Measurements from ENCODE around the gene PARP3. TPM values are rescaled to one million over a fixed set of nuclear protein-coding genes. Genes with fewer than 3 reads are reported as not detected.
A peak's percentile ranks its signal among the peaks of the same experiment; 100 is the strongest.

Gene PARP3
- total RNA-seq, 4 donors from 2014 or later, result 32.1 to 50.8 (median 47.1) TPM

DNA sequence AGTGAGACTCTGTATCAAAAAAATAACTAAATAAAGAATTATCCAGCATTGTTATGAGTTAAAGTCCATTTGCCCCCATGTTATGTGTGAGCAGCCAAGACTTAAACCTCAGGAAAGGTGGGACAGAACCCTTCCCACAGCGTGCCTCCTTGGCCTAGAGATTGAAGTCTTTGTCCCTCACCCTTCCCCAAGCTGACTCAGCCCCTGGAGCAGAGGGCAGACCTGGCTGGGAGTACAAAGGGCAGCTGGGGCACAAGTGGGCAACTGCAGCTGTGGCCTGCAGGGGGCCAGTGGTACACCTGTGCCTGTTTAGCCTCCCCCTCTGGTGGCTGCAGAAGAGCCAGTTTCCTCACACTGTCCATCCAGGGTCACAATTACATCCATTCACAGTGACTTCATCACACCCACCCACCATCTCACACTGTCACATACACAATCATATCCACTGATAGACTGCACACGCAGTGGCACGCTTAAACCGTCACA is 40.2 kb downstream of the PARP3 start:
- intact Hi-C loops (cut with DNase I), result no loop called here
- TF ChIP-seq, protein P1, sequence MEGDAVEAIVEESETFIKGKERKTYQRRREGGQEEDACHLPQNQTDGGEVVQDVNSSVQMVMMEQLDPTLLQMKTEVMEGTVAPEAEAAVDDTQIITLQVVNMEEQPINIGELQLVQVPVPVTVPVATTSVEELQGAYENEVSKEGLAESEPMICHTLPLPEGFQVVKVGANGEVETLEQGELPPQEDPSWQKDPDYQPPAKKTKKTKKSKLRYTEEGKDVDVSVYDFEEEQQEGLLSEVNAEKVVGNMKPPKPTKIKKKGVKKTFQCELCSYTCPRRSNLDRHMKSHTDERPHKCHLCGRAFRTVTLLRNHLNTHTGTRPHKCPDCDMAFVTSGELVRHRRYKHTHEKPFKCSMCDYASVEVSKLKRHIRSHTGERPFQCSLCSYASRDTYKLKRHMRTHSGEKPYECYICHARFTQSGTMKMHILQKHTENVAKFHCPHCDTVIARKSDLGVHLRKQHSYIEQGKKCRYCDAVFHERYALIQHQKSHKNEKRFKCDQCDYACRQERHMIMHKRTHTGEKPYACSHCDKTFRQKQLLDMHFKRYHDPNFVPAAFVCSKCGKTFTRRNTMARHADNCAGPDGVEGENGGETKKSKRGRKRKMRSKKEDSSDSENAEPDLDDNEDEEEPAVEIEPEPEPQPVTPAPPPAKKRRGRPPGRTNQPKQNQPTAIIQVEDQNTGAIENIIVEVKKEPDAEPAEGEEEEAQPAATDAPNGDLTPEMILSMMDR (IDR thresholded peaks at IDR 0.05), result peak in 4 of 6 experiments; percentile 28 to 56 (median 34)
- TF ChIP-seq POLR2A (IDR thresholded peaks at IDR 0.05), result no peak
- H3K27ac ChIP-seq, result peak overlapping the region; percentile 89 to 94 (median 93)
- H3K4me1 ChIP-seq, result peaks cover 10 to 20% of the 10 kb centered on the region in 2 donors
- H3K9me3 ChIP-seq, result no peaks in the 10 kb centered on the region
- H3K36me3 ChIP-seq, result no peaks in the 10 kb centered on the region
- peak; percentile 33 to 43 for DNase-seq
- H3K27me3 ChIP-seq, result no peaks in the 10 kb centered on the region
- H3K4me3 ChIP-seq (replicated peaks in 1 of 3), result peak overlapping the region in 2 of 3 donors; percentile 34 to 40
- 11% methylated on average over 4 of the region's 4 CpGs for WGBS, 2 donors

DNA sequence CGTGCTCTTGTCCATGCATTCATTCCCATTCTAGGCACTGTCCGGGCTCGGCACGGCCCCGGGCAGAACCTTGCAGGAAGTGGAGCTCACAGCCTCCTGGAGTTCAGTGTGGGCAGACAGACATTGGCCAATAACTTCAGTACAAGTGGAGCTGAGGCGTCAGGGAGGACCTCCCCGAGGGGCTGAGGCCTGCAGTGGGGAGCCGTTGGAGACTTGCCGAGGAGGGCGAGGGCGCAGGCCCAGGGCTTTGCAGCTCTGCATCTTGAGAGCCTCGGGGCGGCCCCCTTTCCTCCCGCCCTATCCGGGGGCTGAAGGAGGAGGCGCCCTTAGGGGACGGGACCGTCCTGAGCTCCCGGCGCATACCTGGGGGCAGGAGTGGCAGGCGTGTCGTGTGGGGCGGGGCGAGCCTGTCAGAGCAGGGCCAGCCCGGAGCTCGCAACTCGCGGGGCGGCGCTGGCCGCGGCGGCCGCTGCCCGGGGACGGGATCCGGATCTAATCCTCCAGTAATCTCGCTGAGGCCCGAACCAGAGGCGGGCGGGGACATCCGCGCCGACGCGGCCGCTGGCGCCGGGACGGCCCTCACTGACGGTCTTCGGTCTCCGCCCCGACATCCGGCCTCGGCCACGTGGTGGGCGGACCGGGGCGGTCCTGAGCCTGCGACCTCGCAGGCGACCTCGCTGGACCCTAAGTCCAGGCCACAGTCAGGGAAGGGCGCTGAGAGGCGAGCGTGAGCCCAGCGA is 40.8 kb downstream of the PARP3 start, which contains the start of gene ACY1:
Gene ACY1 (plus strand): TSS at position 698 of the 740 bp plus-strand sequence. CDS start 530 bp downstream, outside the sequence.
- peak; percentile 95 to 96 for DNase-seq
- H3K9me3 ChIP-seq, result no peaks in the 10 kb centered on the region

DNA sequence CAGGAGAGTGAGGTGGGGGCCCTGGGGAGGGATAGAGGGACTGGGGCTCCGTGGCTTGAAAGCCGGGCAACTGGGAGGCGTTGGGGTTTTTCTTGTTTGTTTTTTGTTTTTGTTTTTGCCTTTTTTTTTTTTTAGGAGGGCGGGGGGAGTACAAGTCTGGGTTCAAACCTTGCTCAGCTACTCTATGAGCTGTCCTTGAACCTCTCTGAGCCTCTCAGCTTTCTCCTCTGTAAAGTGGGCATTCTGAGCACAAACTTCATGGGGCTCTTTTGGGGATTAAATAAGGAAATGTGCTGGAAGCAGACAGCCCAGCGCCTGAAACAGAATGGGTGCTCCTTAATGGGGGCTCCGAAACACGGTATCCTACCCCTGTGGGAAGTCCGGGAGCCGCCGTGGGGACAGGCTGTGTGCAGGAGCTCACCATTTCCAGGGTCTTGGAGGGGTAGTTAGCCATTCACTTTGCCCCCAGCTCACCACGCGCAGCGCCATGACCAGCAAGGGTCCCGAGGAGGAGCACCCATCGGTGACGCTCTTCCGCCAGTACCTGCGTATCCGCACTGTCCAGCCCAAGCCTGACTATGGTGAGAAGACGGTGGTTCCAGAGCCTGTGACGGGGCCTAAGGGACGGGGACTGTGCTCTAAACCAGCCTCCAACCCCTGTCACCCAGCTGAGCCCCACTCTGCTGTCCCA is 41.6 kb downstream of the PARP3 start:
- H3K27ac ChIP-seq, result peak overlapping the region; percentile 89 to 94 (median 93)
- H3K9me3 ChIP-seq, result no peaks in the 10 kb centered on the region
- intact Hi-C loops (cut with DNase I), result no loop called here
- no peaks in the 10 kb centered on the region for H3K27me3 ChIP-seq
- TF ChIP-seq, protein P1 (IDR thresholded peaks at IDR 0.05), result no peak
- TF ChIP-seq POLR2A (IDR thresholded peaks at IDR 0.05), result no peak
- no peak for DNase-seq
- 68 to 70% methylated on average over 19 to 22 of the region's 22 CpGs for WGBS, 2 donors
- H3K36me3 ChIP-seq, result no peaks in the 10 kb centered on the region
- peak overlapping the region in 2 of 3 donors; percentile 34 to 40 for H3K4me3 ChIP-seq (replicated peaks in 1 of 3)
- peaks cover 10 to 20% of the 10 kb centered on the region in 2 donors for H3K4me1 ChIP-seq

More for the DNA sequence above, 40.8 kb downstream of the PARP3 start, which contains the start of gene ACY1:
- intact Hi-C loops (cut with DNase I), result no loop called here
- Histone ChIP-seq H3K27ac (peak within 1 kb of the TSS; percentile 89 to 94 (median 93)), H3K4me1 (peaks cover 10 to 20% of the 10 kb centered on the region in 2 donors), H3K4me3 (replicated peaks in 1 of 3) (peak within 1 kb of the TSS in 2 of 3 donors; percentile 34 to 40), H3K36me3 (no peaks in the 10 kb centered on the region), H3K27me3 (no peaks in the 10 kb centered on the region)
- TF ChIP-seq POLR2A (IDR thresholded peaks at IDR 0.05), result peak in 1 of 2 donors; percentile 81
- TF ChIP-seq, protein P1 (IDR thresholded peaks at IDR 0.05), result peak in 1 of 6 experiments; percentile 2
- WGBS, 2 donors, result 0% methylated on average over 25 to 49 of the region's 68 CpGs

DNA sequence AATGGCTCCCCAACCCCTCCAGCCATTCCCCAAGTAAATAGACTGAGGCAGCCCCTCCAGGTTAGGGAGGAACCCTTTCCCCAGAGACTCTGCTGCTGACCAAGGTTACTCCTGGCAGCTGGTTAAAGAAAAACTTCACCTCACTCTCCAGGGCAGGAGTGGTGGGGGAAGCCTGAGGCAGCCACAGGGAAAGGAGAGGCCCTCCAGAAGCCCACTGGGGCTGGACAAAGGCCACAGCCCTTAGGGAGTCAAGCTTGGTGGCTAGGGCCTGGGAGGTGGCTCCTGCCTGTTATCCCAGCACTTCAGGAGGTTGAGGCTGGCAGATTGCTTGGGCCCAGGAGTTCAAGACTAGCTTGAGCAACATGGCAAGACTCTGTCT is 42.1 kb downstream of the PARP3 start:
- no peaks in the 10 kb centered on the region for H3K9me3 ChIP-seq
- peak in 1 of 2 donors; percentile 44 for DNase-seq
- intact Hi-C loops (cut with DNase I), result no loop called here
- H3K4me3 ChIP-seq (replicated peaks in 1 of 3), result peak overlapping the region in 1 of 3 donors; percentile 40
- no peak for TF ChIP-seq POLR2A (IDR thresholded peaks at IDR 0.05)
- TF ChIP-seq, protein P1 (IDR thresholded peaks at IDR 0.05), result no peak
- peak overlapping the region in 2 of 3 donors; percentile 89 to 94 for H3K27ac ChIP-seq
- H3K36me3 ChIP-seq, result no peaks in the 10 kb centered on the region
- H3K27me3 ChIP-seq, result no peaks in the 10 kb centered on the region
- H3K4me1 ChIP-seq, result peaks cover 12 to 22% of the 10 kb centered on the region in 2 donors

Data from thyroid gland (tissue), 4 donors.